HCT116 (cell line): ENCODE data around the gene MYL5.

Experiments used
- CBX3 ChIP-seq: IDR thresholded peaks from 2 replicates; pipeline ENCODE4 v1.6.1; 2012; ENCODE audit warnings: low read depth
- EZH2 ChIP-seq: fragments of 200-600 bp; sonication (generic); IDR thresholded peaks from 2 replicates; pipeline ENCODE4 v1.6.1; 2017; ENCODE audit warnings: antibody characterized with exemption, mixed run types
- FOSL1 ChIP-seq: IDR thresholded peaks from 2 replicates; pipeline ENCODE4 v1.6.1; 2012; ENCODE audit warnings: low read depth
- JUND ChIP-seq: IDR thresholded peaks from 2 replicates; pipeline ENCODE4 v1.6.1; 2012
- POLR2AphosphoS5 ChIP-seq: IDR thresholded peaks from 2 replicates; pipeline ENCODE4 v1.6.1; 2011; ENCODE audit warnings: mild to moderate bottlenecking, low read depth, low read length, moderate library complexity
- RAD21 ChIP-seq: IDR thresholded peaks from 2 replicates; pipeline ENCODE4 v1.6.1; 2012; ENCODE audit warnings: low read depth, mild to moderate bottlenecking
- SIN3A ChIP-seq: IDR thresholded peaks from 2 replicates; pipeline ENCODE4 v1.6.1; 2012; ENCODE audit warnings: low read depth
- SRF ChIP-seq: IDR thresholded peaks from 2 replicates; pipeline ENCODE4 v1.6.1; 2012; ENCODE audit warnings: low read depth
- TCF7L2 ChIP-seq: IDR thresholded peaks from 2 replicates; pipeline ENCODE4 v1.7.0; 2011; ENCODE audit warnings: borderline replicate concordance, inconsistent platforms; ENCODE audit not compliant: insufficient read depth, insufficient read length; ENCODE audit errors: extremely low read depth
- ZNF274 ChIP-seq: fragments of 200-500 bp; sonication (Bioruptor generic); IDR thresholded peaks from 2 replicates; pipeline ENCODE4 v1.6.1; 2014; ENCODE audit warnings: mild to moderate bottlenecking, low read depth, low read length, inconsistent platforms
- TF ChIP-seq, protein P1 (sequence below), 3 experiments: fragments of 200-600 bp in 1 of 3; sonication (generic) in 1 of 3; IDR thresholded peaks in 2 of 3; conservative IDR thresholded peaks in 1 of 3; 2 replicates each; pipeline ENCODE4 v1.5.1; 2012 to 2017; ENCODE audit warnings: low read depth in 2 of 3, low read length in 2 of 3, antibody characterized with exemption in 1 of 3, borderline replicate concordance in 1 of 3, control low read depth in 1 of 3, mild to moderate bottlenecking in 1 of 3, mixed read lengths in 1 of 3, mixed run types in 1 of 3, moderate library complexity in 1 of 3; ENCODE audit not compliant: insufficient read depth in 1 of 3
- TF ChIP-seq, protein P2 (sequence below): IDR thresholded peaks from 2 replicates; pipeline ENCODE4 v1.6.1; 2011; ENCODE audit warnings: mild to moderate bottlenecking, low read length, moderate library complexity; ENCODE audit not compliant: insufficient replicate concordance; ENCODE audit errors: extremely low read depth
- TF ChIP-seq, protein P3 (sequence below): IDR thresholded peaks from 2 replicates; pipeline ENCODE4 v1.6.1; 2012

DNA sequence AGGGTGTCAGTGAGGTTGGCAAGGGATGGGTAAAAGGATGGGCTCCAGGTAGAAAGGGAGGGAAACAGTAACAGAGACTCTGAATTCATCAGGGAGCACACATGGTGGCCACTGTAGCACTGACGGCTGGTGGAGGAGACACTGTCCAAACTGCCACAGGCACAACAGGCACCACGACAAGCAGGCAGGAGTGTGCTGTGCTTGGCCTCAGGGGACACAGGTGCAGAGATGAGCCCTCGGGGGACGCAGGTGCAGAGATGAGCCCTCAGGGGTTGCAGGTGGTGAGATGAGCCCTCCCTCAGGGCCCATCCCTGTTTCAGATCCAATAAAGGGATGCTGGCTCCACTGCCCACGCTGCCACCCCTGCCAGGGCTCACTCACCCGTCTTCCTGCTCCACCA is 41.4 kb upstream of the MYL5 start:
- TF ChIP-seq, protein P1, sequence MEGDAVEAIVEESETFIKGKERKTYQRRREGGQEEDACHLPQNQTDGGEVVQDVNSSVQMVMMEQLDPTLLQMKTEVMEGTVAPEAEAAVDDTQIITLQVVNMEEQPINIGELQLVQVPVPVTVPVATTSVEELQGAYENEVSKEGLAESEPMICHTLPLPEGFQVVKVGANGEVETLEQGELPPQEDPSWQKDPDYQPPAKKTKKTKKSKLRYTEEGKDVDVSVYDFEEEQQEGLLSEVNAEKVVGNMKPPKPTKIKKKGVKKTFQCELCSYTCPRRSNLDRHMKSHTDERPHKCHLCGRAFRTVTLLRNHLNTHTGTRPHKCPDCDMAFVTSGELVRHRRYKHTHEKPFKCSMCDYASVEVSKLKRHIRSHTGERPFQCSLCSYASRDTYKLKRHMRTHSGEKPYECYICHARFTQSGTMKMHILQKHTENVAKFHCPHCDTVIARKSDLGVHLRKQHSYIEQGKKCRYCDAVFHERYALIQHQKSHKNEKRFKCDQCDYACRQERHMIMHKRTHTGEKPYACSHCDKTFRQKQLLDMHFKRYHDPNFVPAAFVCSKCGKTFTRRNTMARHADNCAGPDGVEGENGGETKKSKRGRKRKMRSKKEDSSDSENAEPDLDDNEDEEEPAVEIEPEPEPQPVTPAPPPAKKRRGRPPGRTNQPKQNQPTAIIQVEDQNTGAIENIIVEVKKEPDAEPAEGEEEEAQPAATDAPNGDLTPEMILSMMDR (IDR thresholded peaks at IDR 0.05 in 2 of 3, conservative IDR thresholded peaks at IDR 0.05 in 1 of 3; ENCODE audit: borderline replicate concordance in 1 of 3, insufficient read depth in 1 of 3, low read depth in 2 of 3, low read length in 2 of 3): no peak
- TF ChIP-seq POLR2AphosphoS5: no peak
- TF ChIP-seq RAD21: no peak
- TF ChIP-seq EZH2: no peak
- no peak for TF ChIP-seq SRF
- no peak for TF ChIP-seq ZNF274
- TF ChIP-seq, protein P2, sequence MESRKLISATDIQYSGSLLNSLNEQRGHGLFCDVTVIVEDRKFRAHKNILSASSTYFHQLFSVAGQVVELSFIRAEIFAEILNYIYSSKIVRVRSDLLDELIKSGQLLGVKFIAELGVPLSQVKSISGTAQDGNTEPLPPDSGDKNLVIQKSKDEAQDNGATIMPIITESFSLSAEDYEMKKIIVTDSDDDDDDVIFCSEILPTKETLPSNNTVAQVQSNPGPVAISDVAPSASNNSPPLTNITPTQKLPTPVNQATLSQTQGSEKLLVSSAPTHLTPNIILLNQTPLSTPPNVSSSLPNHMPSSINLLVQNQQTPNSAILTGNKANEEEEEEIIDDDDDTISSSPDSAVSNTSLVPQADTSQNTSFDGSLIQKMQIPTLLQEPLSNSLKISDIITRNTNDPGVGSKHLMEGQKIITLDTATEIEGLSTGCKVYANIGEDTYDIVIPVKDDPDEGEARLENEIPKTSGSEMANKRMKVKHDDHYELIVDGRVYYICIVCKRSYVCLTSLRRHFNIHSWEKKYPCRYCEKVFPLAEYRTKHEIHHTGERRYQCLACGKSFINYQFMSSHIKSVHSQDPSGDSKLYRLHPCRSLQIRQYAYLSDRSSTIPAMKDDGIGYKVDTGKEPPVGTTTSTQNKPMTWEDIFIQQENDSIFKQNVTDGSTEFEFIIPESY: no peak
- TF ChIP-seq JUND: no peak
- no peak for TF ChIP-seq FOSL1
- TF ChIP-seq CBX3: no peak
- TF ChIP-seq TCF7L2: no peak
- TF ChIP-seq, protein P3, sequence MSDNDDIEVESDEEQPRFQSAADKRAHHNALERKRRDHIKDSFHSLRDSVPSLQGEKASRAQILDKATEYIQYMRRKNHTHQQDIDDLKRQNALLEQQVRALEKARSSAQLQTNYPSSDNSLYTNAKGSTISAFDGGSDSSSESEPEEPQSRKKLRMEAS: no peak
- TF ChIP-seq SIN3A: no peak
